B cell (primary cell): ENCODE results near the gene CIZ1. TPM values are rescaled to one million over a fixed set of nuclear protein-coding genes. Genes with fewer than 3 reads are reported as not detected.
"Not testable (repeated sequence)": the region's sequence is repeated elsewhere in the genome, so short reads cannot be mapped to it uniquely, and the experiment has no call there.

Source experiments
- ATAC-seq: fragments of 200-7000 bp; cut with Tn5 transposase; one replicate; pipeline ENCODE4 v1.10.0; 2021; ENCODE audit warnings: low read depth, mild to moderate bottlenecking, moderate number of reproducible peaks, moderate library complexity
- CTCF ChIA-PET: fragments of 350-600 bp; sonication (Branson Sonifier 250); formaldehyde crosslinking; loops from one replicate; lab custom pipeline; 2021; ENCODE audit warnings: antibody characterized with exemption, inconsistent platforms; lab: Charles Lee
- POLR2A ChIA-PET: fragments of 350-600 bp; sonication (Branson Sonifier 250); formaldehyde crosslinking; loops from one replicate; lab custom pipeline; 2021; ENCODE audit warnings: antibody characterized with exemption; lab: Charles Lee
- DNase-seq: peaks from one replicate; pipeline ENCODE4 v3.0.0; 2013
- H2AFZ ChIP-seq: 2 replicates; pipeline ENCODE4 v1.6.1; 2012; ENCODE audit warnings: mild to moderate bottlenecking, low read depth, low read length; ENCODE audit not compliant: insufficient read depth, poor library complexity, severe bottlenecking
- H3K27ac ChIP-seq, 2 donors: 1 replicate in 1 of 2; 2 replicates in 1 of 2; pipeline ENCODE4 v1.5.1; 2012 to 2013; ENCODE audit warnings: low read length in 2 of 2, mild to moderate bottlenecking in 2 of 2, moderate library complexity in 1 of 2
- H3K27me3 ChIP-seq, 4 experiments: fragments of 200-600 bp in 1 of 4; sonication (generic) in 1 of 4; replicated peaks in 1 of 4; 1 replicate in 2 of 4; 2 replicates in 2 of 4; pipeline versions ENCODE4 v1.6.1 to v1.7.0; 2013 to 2016; ENCODE audit warnings: low read length in 3 of 4, mild to moderate bottlenecking in 2 of 4, mixed read lengths in 1 of 4, moderate library complexity in 1 of 4; ENCODE audit not compliant: insufficient read depth in 4 of 4, control insufficient read depth in 3 of 4; ENCODE audit errors: control extremely low read depth in 1 of 4
- H3K36me3 ChIP-seq, 2 experiments: replicated peaks in 1 of 2; 1 replicate in 1 of 2; 2 replicates in 1 of 2; pipeline versions ENCODE4 v1.6.1 to v1.7.1; 2013; ENCODE audit warnings: low read length in 1 of 2; ENCODE audit not compliant: insufficient read depth in 2 of 2, control insufficient read depth in 1 of 2; ENCODE audit errors: control extremely low read depth in 1 of 2, extremely low read depth in 1 of 2
- H3K4me1 ChIP-seq, 2 donors: fragments of 200-600 bp in 1 of 2; sonication (generic) in 1 of 2; 1 replicate in 1 of 2; 2 replicates in 1 of 2; pipeline versions ENCODE4 v1.5.1 to v1.6.1; 2013 to 2017; ENCODE audit warnings: low read length in 2 of 2; ENCODE audit not compliant: control insufficient read depth in 2 of 2, insufficient read depth in 2 of 2
- H3K4me2 ChIP-seq: replicated peaks from 2 replicates; pipeline ENCODE3; 2012; ENCODE audit warnings: mild to moderate bottlenecking, low read depth, low read length; ENCODE audit not compliant: poor library complexity, severe bottlenecking
- H3K4me3 ChIP-seq, 5 experiments: fragments of 200-600 bp in 1 of 5; sonication (generic) in 1 of 5; 1 replicate in 3 of 5; 2 replicates in 2 of 5; pipeline versions ENCODE4 v1.5.1 to v1.7.0; 2011 to 2016; ENCODE audit warnings: low read length in 4 of 5, mild to moderate bottlenecking in 4 of 5, low read depth in 2 of 5, control low read depth in 1 of 5, moderate library complexity in 1 of 5; ENCODE audit not compliant: insufficient read depth in 1 of 5; ENCODE audit errors: control extremely low read depth in 1 of 5, extremely low read depth in 1 of 5
- H3K79me2 ChIP-seq: fragments of 200-600 bp; sonication (generic); one replicate; pipeline ENCODE4 v1.6.0; 2016; ENCODE audit warnings: low read length; ENCODE audit not compliant: control insufficient read depth, insufficient read depth
- H3K9ac ChIP-seq: fragments of 200-600 bp; sonication (generic); 2 replicates; pipeline ENCODE4 v1.6.1; 2017; ENCODE audit warnings: mild to moderate bottlenecking, low read length, moderate library complexity
- H3K9me3 ChIP-seq, 3 donors: one replicate each; pipeline versions ENCODE4 v1.6.1 to v1.7.1; 2013; ENCODE audit warnings: low read length in 2 of 3; ENCODE audit not compliant: control insufficient read depth in 2 of 3, insufficient read depth in 1 of 3; ENCODE audit errors: control extremely low read depth in 1 of 3
- H4K20me1 ChIP-seq: 2 replicates; pipeline ENCODE4 v1.6.0; 2012; ENCODE audit warnings: mild to moderate bottlenecking, low read length; ENCODE audit not compliant: insufficient read depth, control insufficient read depth, poor library complexity, severe bottlenecking
- H3K27ac Mint-ChIP-seq: one replicate; pipeline ENCODE4 v1.8.0; 2021; ENCODE audit warnings: mixed read lengths
- H3K27me3 Mint-ChIP-seq: one replicate; pipeline ENCODE4 v1.8.0; 2021; ENCODE audit warnings: mixed read lengths
- H3K4me1 Mint-ChIP-seq: one replicate; pipeline ENCODE4 v1.8.0; 2021; ENCODE audit warnings: mixed read lengths
- H3K4me3 Mint-ChIP-seq: one replicate; pipeline ENCODE4 v1.8.0; 2021; ENCODE audit warnings: mixed read lengths
- H3K9me3 Mint-ChIP-seq: one replicate; pipeline ENCODE4 v1.8.0; 2022; ENCODE audit warnings: mixed read lengths; ENCODE audit not compliant: insufficient read depth
- CTCF ChIP-seq: fragments of 200-600 bp; IDR thresholded peaks from one replicate; pipeline ENCODE4 v1.8.0; 2022; ENCODE audit warnings: antibody characterized with exemption, mild to moderate bottlenecking
- EZH2 ChIP-seq: IDR thresholded peaks from 2 replicates; pipeline ENCODE4 v1.6.1; 2012; ENCODE audit warnings: borderline replicate concordance, low read depth, mild to moderate bottlenecking, moderate library complexity, low read length; ENCODE audit not compliant: insufficient read depth, poor library complexity, severe bottlenecking
- WGBS: methylation state at CpG from one replicate; pipeline ENCODE4 v1.1.5; 2013; ENCODE audit warnings: missing lambda C conversion rate; ENCODE audit not compliant: insufficient coverage; 5-methylcytosine and 5-hydroxymethylcytosine counted together
- intact Hi-C: fragments of 100-400 bp; cut with micrococcal nuclease; formaldehyde crosslinking; loops from one replicate; pipeline ENCODE4 v1.10.0; 2022
- polyA plus RNA-seq: library from polyadenylated mRNA; depleted of rRNA; stranded (reverse); fragments of >200 nt; gene quantifications from 2 replicates; pipeline ENCODE4 v1.2.3, GENCODE V29; 2012
- total RNA-seq, 2 donors: library from RNA; stranded (reverse); fragments of 120-200 nt in 1 of 2; gene quantifications; 1 replicate in 1 of 2; 2 replicates in 1 of 2; pipeline versions ENCODE4 v1.2.3 to v1.2.4, GENCODE V29; 2013 to 2022

CIZ1 gene
- total and polyA plus RNA-seq, 2 donors (not counting 1 experiment from before 2014, with no cell fraction given), result 79.9 to 160 TPM

GRCh38 chr9:128231638-128232527 is 40.5 kb upstream of the CIZ1 start:
- Histone ChIP-seq H3K4me1 (no peaks in the 10 kb centered on the region), H2AFZ (no peak overlapping the region), H3K9me3 (peaks cover 0 to 3% (median 0%) of the 10 kb centered on the region in 3 donors), H3K27ac (no peak overlapping the region), H3K27me3 (no peaks in the 10 kb centered on the region), H3K4me3 (no peak overlapping the region), H3K36me3 (no peaks in the 10 kb centered on the region), H3K79me2 (no peaks in the 10 kb centered on the region), H4K20me1 (no peaks in the 10 kb centered on the region), H3K4me2 (no peak overlapping the region), H3K9ac (no peak overlapping the region)
- no peak for TF ChIP-seq CTCF
- no peak for TF ChIP-seq EZH2
- H3K4me1 Mint-ChIP-seq, result no peaks in the 10 kb centered on the region
- no peaks in the 10 kb centered on the region for H3K9me3 Mint-ChIP-seq
- ChIA-PET CTCF (no interaction called here), POLR2A (no interaction called here)
- 80% methylated on average over 16 of the region's 16 CpGs for WGBS
- DNase-seq, result no peak
- H3K27ac Mint-ChIP-seq, result no peak overlapping the region
- intact Hi-C loops, result no loop called here
- no peak overlapping the region for H3K4me3 Mint-ChIP-seq
- no peak for ATAC-seq
- peaks cover 4% of the 10 kb centered on the region for H3K27me3 Mint-ChIP-seq

- ATAC-seq, H2AFZ ChIP-seq, DNase-seq, H3K4me3 Mint-ChIP-seq, H3K9me3 Mint-ChIP-seq, intact Hi-C loops, H3K4me2 ChIP-seq, H3K79me2 ChIP-seq, H3K9me3 ChIP-seq, H3K4me1 ChIP-seq, H3K27ac ChIP-seq, H3K9ac ChIP-seq, H3K27me3 ChIP-seq, H3K4me1 Mint-ChIP-seq, H4K20me1 ChIP-seq, H3K27ac Mint-ChIP-seq, H3K36me3 ChIP-seq, H3K27me3 Mint-ChIP-seq, H3K4me3 ChIP-seq: not testable (repeated sequence)
- ChIA-PET CTCF (interaction anchor here (0.7 kb wide), 2 partner anchors 40 to 111 kb away, joined by 4 read pairs; no protein-coding TSS in a partner anchor), POLR2A (interaction anchor here (0.6 kb wide), 1 partner anchor 24 kb away, joined by 3 read pairs; no protein-coding TSS in a partner anchor)
- WGBS, result 100% methylated on average over 1 of the region's 7 CpGs
These were observed 39.5 kb upstream of the CIZ1 start for GRCh38 chr9:128230897-128231296.
